Measurements from ENCODE around the gene PXMP4. TPM values are rescaled to one million over a fixed set of nuclear protein-coding genes. Genes with fewer than 3 reads are reported as not detected.

The PXMP4 gene
- total RNA-seq, 1 donor from 2014 or later = 3.5 TPM

DNA sequence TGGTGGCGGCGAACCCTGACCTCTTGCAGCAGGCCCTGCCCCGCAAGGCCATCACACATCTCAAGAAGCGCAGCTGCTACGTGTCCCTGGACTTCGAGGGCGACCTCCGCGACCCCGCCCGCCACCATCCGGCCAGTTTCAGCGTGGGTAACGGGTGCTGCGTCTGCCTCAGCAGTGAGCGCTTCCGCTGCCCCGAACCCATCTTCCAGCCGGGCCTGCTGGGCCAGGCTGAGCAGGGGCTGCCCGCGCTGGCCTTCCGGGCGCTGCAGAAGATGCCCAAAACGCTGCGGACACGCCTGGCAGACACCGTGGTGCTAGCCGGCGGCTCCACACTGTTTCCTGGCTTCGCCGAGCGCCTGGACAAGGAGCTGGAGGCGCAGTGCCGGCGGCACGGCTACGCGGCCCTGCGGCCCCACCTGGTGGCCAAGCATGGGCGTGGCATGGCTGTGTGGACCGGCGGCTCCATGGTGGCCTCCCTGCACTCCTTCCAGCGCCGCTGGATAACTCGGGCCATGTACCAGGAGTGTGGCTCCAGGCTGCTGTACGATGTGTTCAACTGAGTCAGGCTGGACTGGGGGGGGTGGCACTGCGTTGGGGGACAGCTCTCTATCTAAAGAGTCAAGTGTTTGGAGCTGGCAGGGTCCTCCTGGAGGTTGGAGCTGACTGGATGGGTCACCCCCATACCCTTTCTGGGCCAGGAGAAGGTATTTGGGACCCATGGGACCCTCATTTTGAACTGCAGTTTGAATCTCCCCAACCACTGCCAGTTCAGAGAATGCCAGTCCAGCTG lies 52.2 kb downstream of the PXMP4 start:
- Histone ChIP-seq H3K27ac (no peak overlapping the region), H3F3A (ENCODE audit: low read depth) (peaks cover 21% of the 10 kb centered on the region), H2AFZ (replicated peaks) (no peak overlapping the region), H3K9me3 (ENCODE audit: low read depth) (no peaks in the 10 kb centered on the region), H3K27me3 (peaks cover 10% of the 10 kb centered on the region), H3K4me3 (peak overlapping the region; percentile 34), H3K36me3 (no peaks in the 10 kb centered on the region), H4K20me1 (ENCODE audit: low read depth) (no peaks in the 10 kb centered on the region), H3K4me2 (peak overlapping the region; percentile 64), H3K4me1 (peaks cover 10% of the 10 kb centered on the region), H3K9ac (no peak overlapping the region), H3K79me2 (ENCODE audit: low read depth) (no peaks in the 10 kb centered on the region)
- peaks cover 4% of the 10 kb centered on the region for H3K27me3 Mint-ChIP-seq (ENCODE audit: insufficient read depth, low read depth)
- H3K4me1 Mint-ChIP-seq = peaks cover 33% of the 10 kb centered on the region
- TF ChIP-seq, protein P1, sequence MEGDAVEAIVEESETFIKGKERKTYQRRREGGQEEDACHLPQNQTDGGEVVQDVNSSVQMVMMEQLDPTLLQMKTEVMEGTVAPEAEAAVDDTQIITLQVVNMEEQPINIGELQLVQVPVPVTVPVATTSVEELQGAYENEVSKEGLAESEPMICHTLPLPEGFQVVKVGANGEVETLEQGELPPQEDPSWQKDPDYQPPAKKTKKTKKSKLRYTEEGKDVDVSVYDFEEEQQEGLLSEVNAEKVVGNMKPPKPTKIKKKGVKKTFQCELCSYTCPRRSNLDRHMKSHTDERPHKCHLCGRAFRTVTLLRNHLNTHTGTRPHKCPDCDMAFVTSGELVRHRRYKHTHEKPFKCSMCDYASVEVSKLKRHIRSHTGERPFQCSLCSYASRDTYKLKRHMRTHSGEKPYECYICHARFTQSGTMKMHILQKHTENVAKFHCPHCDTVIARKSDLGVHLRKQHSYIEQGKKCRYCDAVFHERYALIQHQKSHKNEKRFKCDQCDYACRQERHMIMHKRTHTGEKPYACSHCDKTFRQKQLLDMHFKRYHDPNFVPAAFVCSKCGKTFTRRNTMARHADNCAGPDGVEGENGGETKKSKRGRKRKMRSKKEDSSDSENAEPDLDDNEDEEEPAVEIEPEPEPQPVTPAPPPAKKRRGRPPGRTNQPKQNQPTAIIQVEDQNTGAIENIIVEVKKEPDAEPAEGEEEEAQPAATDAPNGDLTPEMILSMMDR (IDR thresholded peaks at IDR 0.05) = peak; percentile 72
- no peak for TF ChIP-seq EZH2 (IDR thresholded peaks at IDR 0.05)
- no peak overlapping the region for H3K4me3 Mint-ChIP-seq
- peak overlapping the region; percentile 82 for H3K27ac Mint-ChIP-seq
- peaks cover 19% of the 10 kb centered on the region for H3K36me3 Mint-ChIP-seq
- DNase-seq (ENCODE audit: low spot score) = peak; percentile 83
- H3K9me3 Mint-ChIP-seq = no peaks in the 10 kb centered on the region

DNA sequence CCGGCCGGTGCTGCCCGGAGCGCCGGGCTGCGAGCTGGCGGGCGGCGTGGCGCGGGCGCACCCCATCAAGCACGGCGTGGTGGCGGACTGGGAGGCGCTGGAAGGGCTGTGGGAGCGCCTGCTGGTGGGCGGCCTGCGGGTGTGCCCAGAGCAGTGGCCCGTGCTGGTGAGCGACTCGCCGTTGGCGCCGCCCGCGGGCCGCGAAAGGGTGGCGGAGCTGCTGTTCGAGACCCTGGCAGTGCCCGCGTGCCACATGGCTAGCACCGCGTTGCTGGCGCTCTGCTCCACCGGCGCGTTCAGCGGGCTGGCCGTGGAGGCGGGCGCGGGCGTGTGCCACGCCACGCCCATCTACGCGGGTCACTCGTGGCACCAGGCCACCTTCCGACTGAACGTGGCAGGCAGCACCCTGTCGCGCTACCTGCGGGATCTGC lies 52.9 kb downstream of the PXMP4 start:
- H3K4me3 Mint-ChIP-seq = no peak overlapping the region
- H3K4me1 Mint-ChIP-seq = peaks cover 32% of the 10 kb centered on the region
- H3F3A ChIP-seq (ENCODE audit: low read depth) = peaks cover 21% of the 10 kb centered on the region
- no peaks in the 10 kb centered on the region for H3K36me3 ChIP-seq
- peak overlapping the region; percentile 64 for H3K4me2 ChIP-seq
- H3K4me1 ChIP-seq = peaks cover 5% of the 10 kb centered on the region
- no peaks in the 10 kb centered on the region for H3K9me3 ChIP-seq (ENCODE audit: low read depth)
- peaks cover 10% of the 10 kb centered on the region for H3K27me3 ChIP-seq
- H3K27me3 Mint-ChIP-seq (ENCODE audit: insufficient read depth, low read depth) = peaks cover 2% of the 10 kb centered on the region
- peak overlapping the region; percentile 34 for H3K4me3 ChIP-seq
- H3K36me3 Mint-ChIP-seq = peaks cover 19% of the 10 kb centered on the region
- TF ChIP-seq EZH2phosphoT487 (IDR thresholded peaks at IDR 0.05) (no peak), EZH2 (IDR thresholded peaks at IDR 0.05) (no peak)
- TF ChIP-seq, protein P1 (IDR thresholded peaks at IDR 0.05) = no peak
- no peak overlapping the region for H2AFZ ChIP-seq (replicated peaks)
- H3K9ac ChIP-seq = no peak overlapping the region
- no peak for DNase-seq (ENCODE audit: low spot score)
- H3K9me3 Mint-ChIP-seq = no peaks in the 10 kb centered on the region
- H3K27ac ChIP-seq = no peak overlapping the region
- no peaks in the 10 kb centered on the region for H3K79me2 ChIP-seq (ENCODE audit: low read depth)
- no peaks in the 10 kb centered on the region for H4K20me1 ChIP-seq (ENCODE audit: low read depth)
- H3K27ac Mint-ChIP-seq = no peak overlapping the region

DNA sequence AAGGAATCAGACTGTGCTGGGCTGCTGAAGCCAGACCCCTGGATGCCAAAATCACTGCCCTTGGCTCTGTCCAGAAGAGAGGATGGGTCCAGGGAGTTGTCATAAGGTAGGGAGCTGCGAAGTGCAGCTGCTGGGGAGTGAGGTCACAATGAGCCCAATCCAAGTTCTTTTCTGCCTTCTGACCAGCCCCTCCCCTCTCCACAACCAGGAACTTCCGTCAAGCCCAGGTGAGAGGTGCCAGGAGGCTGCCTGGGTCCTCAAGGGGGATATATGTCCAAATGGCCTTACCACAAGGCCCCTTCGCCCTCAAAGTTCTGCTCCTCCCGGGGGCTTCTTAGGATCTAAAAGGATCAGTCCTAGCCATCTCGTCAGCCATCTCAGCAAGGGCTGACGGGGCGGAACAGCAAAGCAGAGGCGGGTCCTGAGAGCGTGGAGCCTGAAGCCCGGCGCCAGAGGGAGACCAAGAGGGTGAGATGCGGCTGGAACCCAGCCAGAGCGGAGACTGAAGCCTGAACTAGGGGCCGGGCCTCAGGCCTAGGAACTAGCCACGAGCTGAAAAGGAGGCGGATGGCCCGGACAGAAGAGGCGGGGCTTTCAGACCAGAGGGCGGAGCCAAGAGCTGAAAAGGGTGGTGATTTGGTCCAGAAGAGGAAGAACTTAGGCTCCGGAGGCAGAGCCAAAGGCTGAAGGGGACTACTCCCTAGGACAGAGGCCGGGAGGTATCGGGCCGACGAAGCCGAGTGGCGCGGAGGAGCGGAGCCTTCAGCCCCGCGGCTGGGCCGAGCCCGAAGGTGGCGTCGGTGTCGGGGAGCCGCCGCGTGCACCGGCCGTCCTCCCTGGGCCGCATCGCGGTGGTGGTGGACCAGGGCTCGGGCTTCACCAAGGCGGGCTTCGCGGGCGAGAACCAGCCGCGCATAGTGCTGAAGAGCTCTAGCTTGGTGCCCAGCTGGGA lies 53.5 kb downstream of the PXMP4 start, which contains the start of gene ACTL10:
TSS of gene ACTL10 (plus strand) at position 651 of the 952 bp plus-strand sequence. CDS start 555 bp downstream, outside the sequence.
- Histone ChIP-seq H3F3A (ENCODE audit: low read depth) (peaks cover 21% of the 10 kb centered on the region), H3K36me3 (no peaks in the 10 kb centered on the region), H3K4me2 (peak within 1 kb of the TSS; percentile 64), H3K27me3 (peaks cover 10% of the 10 kb centered on the region), H3K4me3 (peak within 1 kb of the TSS; percentile 34), H4K20me1 (ENCODE audit: low read depth) (no peaks in the 10 kb centered on the region), H3K9ac (no peak within 1 kb of the TSS), H2AFZ (replicated peaks) (no peak within 1 kb of the TSS), H3K4me1 (peaks cover 5% of the 10 kb centered on the region), H3K79me2 (ENCODE audit: low read depth) (no peaks in the 10 kb centered on the region), H3K27ac (no peak within 1 kb of the TSS), H3K9me3 (ENCODE audit: low read depth) (no peaks in the 10 kb centered on the region)
- H3K9me3 Mint-ChIP-seq = no peaks in the 10 kb centered on the region
- H3K36me3 Mint-ChIP-seq = peaks cover 19% of the 10 kb centered on the region
- peak within 1 kb of the TSS; percentile 83 for H3K4me3 Mint-ChIP-seq
- DNase-seq (ENCODE audit: low spot score) = peak; percentile 89
- peaks cover 27% of the 10 kb centered on the region for H3K4me1 Mint-ChIP-seq
- no peak for TF ChIP-seq EZH2 (IDR thresholded peaks at IDR 0.05)
- no peak for TF ChIP-seq EZH2phosphoT487 (IDR thresholded peaks at IDR 0.05)
- TF ChIP-seq, protein P1 (IDR thresholded peaks at IDR 0.05) = no peak
- peaks cover 5% of the 10 kb centered on the region for H3K27me3 Mint-ChIP-seq (ENCODE audit: insufficient read depth, low read depth)
- H3K27ac Mint-ChIP-seq = peak within 1 kb of the TSS; percentile 70

All from neural progenitor cell (in vitro differentiated cells).